ENCODE measurements around the gene LMAN1L.

LMAN1L gene

GRCh38 chr15:74807282-74807681 lies 5.4 kb upstream of the LMAN1L start:
- Histone ChIP-seq H3K27ac (no peak overlapping the region), H3K9me3 (ENCODE audit: severe bottlenecking) (no peaks in the 10 kb centered on the region), H3K4me3 (ENCODE audit: low read depth, low read length) (no peak overlapping the region), H3K27me3 (ENCODE audit: insufficient read depth, low read depth, severe bottlenecking) (no peaks in the 10 kb centered on the region), H3K36me3 (peaks cover 23% of the 10 kb centered on the region)
- TF ChIP-seq CTCF (IDR thresholded peaks at IDR 0.05; ENCODE audit: low read depth, low read length) = no peak
- DNase-seq = no peak

GRCh38 chr15:74808078-74808839 lies 4.4 kb upstream of the LMAN1L start:
- no peak for TF ChIP-seq CTCF (IDR thresholded peaks at IDR 0.05; ENCODE audit: low read depth, low read length)
- H3K36me3 ChIP-seq = peaks cover 13% of the 10 kb centered on the region
- no peaks in the 10 kb centered on the region for H3K27me3 ChIP-seq (ENCODE audit: insufficient read depth, low read depth, severe bottlenecking)
- H3K4me3 ChIP-seq (ENCODE audit: low read depth, low read length) = no peak overlapping the region
- no peak overlapping the region for H3K27ac ChIP-seq
- no peaks in the 10 kb centered on the region for H3K9me3 ChIP-seq (ENCODE audit: severe bottlenecking)
- DNase-seq = no peak

GRCh38 chr15:74808840-74809229 lies 3.8 kb upstream of the LMAN1L start:
- H3K27me3 ChIP-seq (ENCODE audit: insufficient read depth, low read depth, severe bottlenecking) = no peaks in the 10 kb centered on the region
- H3K27ac ChIP-seq = peak overlapping the region; percentile 42; the same call in 1 of the 2 replicates
- peak; percentile 50; the same call in 1 of the 2 replicates for TF ChIP-seq CTCF (IDR thresholded peaks at IDR 0.05; ENCODE audit: low read depth, low read length)
- H3K4me3 ChIP-seq (ENCODE audit: low read depth, low read length) = no peak overlapping the region
- H3K9me3 ChIP-seq (ENCODE audit: severe bottlenecking) = no peaks in the 10 kb centered on the region
- no peak for DNase-seq
- H3K36me3 ChIP-seq = peaks cover 7% of the 10 kb centered on the region

- peaks cover 3% of the 10 kb centered on the region for H3K36me3 ChIP-seq
- H3K9me3 ChIP-seq (ENCODE audit: severe bottlenecking) = no peaks in the 10 kb centered on the region
- peak overlapping the region; percentile 42; the same call in 1 of the 2 replicates for H3K27ac ChIP-seq
- no peak overlapping the region for H3K4me3 ChIP-seq (ENCODE audit: low read depth, low read length)
- no peaks in the 10 kb centered on the region for H3K27me3 ChIP-seq (ENCODE audit: insufficient read depth, low read depth, severe bottlenecking)
- no peak for TF ChIP-seq CTCF (IDR thresholded peaks at IDR 0.05; ENCODE audit: low read depth, low read length)
- DNase-seq = peak; percentile 69
These were observed 3.4 kb upstream of the LMAN1L start for GRCh38 chr15:74809242-74809641.

GRCh38 chr15:74809956-74810355 lies 2.7 kb upstream of the LMAN1L start:
- Histone ChIP-seq H3K9me3 (ENCODE audit: severe bottlenecking) (no peaks in the 10 kb centered on the region), H3K36me3 (no peaks in the 10 kb centered on the region), H3K27me3 (ENCODE audit: insufficient read depth, low read depth, severe bottlenecking) (no peaks in the 10 kb centered on the region), H3K4me3 (ENCODE audit: low read depth, low read length) (no peak overlapping the region), H3K27ac (no peak overlapping the region)
- no peak for TF ChIP-seq CTCF (IDR thresholded peaks at IDR 0.05; ENCODE audit: low read depth, low read length)
- DNase-seq = no peak
